PC-9 (cell line): ENCODE results near the gene LRRC32. TPM values are rescaled to one million over a fixed set of nuclear protein-coding genes. Genes with fewer than 3 reads are reported as not detected.

ENCODE experiments used
- BruUV-seq: library from RNA; stranded (reverse); fragments of 400-500 nt; replicated peaks from 2 replicates; lab custom pipeline; 2021; lab: Mats Ljungman, UMichigan
- CTCF ChIA-PET: fragments of 300-600 bp; sonication (Branson Sonifier 250); formaldehyde crosslinking; loops from one replicate; lab custom pipeline; 2022; ENCODE audit warnings: antibody characterized with exemption; lab: Charles Lee
- POLR2A ChIA-PET: fragments of 300-600 bp; sonication (Branson Sonifier 250); formaldehyde crosslinking; loops from one replicate; lab custom pipeline; 2022; ENCODE audit warnings: antibody characterized with exemption; ENCODE audit not compliant: unreplicated experiment; lab: Charles Lee
- DNase-seq, 2 experiments: peaks; one replicate each; pipeline versions ENCODE4 v3.0.0 to v3.0.0-alpha.2; 2015 to 2022; ENCODE audit warnings: mixed read lengths in 1 of 2
- H2AFZ ChIP-seq: fragments of 200-600 bp; sonication (generic); 2 replicates; pipeline ENCODE4 v1.8.1; 2017; ENCODE audit warnings: antibody characterized with exemption
- H3F3A ChIP-seq: fragments of 200-600 bp; sonication (generic); 2 replicates; pipeline ENCODE4 v1.8.1; 2017; ENCODE audit warnings: antibody characterized with exemption, mild to moderate bottlenecking, low read depth; ENCODE audit not compliant: insufficient read depth
- H3K27ac ChIP-seq: fragments of 200-600 bp; sonication (generic); 2 replicates; pipeline ENCODE4 v1.6.1; 2016; ENCODE audit warnings: mixed run types
- H3K27me3 ChIP-seq: fragments of 200-600 bp; sonication (generic); 2 replicates; pipeline ENCODE4 v1.6.1; 2016; ENCODE audit warnings: low read depth, mixed run types; ENCODE audit not compliant: insufficient read depth
- H3K36me3 ChIP-seq: fragments of 200-600 bp; sonication (generic); 2 replicates; pipeline ENCODE4 v1.6.1; 2016; ENCODE audit warnings: low read depth, mixed run types
- H3K4me1 ChIP-seq: fragments of 200-600 bp; sonication (generic); replicated peaks from 2 replicates; pipeline ENCODE4 v1.6.1; 2016; ENCODE audit warnings: mixed run types; ENCODE audit not compliant: insufficient read depth
- H3K4me2 ChIP-seq: fragments of 200-600 bp; sonication (generic); 2 replicates; pipeline ENCODE4 v1.6.1; 2017; ENCODE audit warnings: mixed run types
- H3K4me3 ChIP-seq: fragments of 200-600 bp; sonication (generic); 2 replicates; pipeline ENCODE4 v1.6.1; 2016; ENCODE audit warnings: mixed run types
- H3K79me2 ChIP-seq: fragments of 200-600 bp; sonication (generic); 2 replicates; pipeline ENCODE4 v1.6.1; 2017; ENCODE audit warnings: low read depth, mixed run types
- H3K9me2 ChIP-seq: fragments of 200-600 bp; sonication (generic); 2 replicates; pipeline ENCODE4 v1.8.1; 2017; ENCODE audit warnings: mild to moderate bottlenecking; ENCODE audit not compliant: insufficient read depth
- H3K9me3 ChIP-seq: fragments of 200-600 bp; sonication (generic); 2 replicates; pipeline ENCODE4 v1.8.1; 2016; ENCODE audit warnings: low read depth; ENCODE audit not compliant: insufficient read depth
- H4K20me1 ChIP-seq: fragments of 200-600 bp; sonication (generic); 2 replicates; pipeline ENCODE4 v1.8.1; 2017; ENCODE audit not compliant: insufficient read depth
- CTCF ChIP-seq: fragments of 200-600 bp; sonication (generic); conservative IDR thresholded peaks from 2 replicates; pipeline ENCODE4 v1.6.1; 2017; ENCODE audit warnings: mixed run types, antibody characterized with exemption, mild to moderate bottlenecking, moderate library complexity
- EZH2 ChIP-seq: fragments of 200-600 bp; sonication (generic); IDR thresholded peaks from 2 replicates; pipeline ENCODE4 v1.8.0; 2017; ENCODE audit warnings: antibody characterized with exemption, low read depth
- intact Hi-C: fragments of 100-400 bp; cut with micrococcal nuclease; formaldehyde crosslinking; loops from one replicate; pipeline ENCODE4 v1.10.0; 2022; ENCODE audit not compliant: unreplicated experiment
- total RNA-seq: library from RNA; stranded (reverse); gene quantifications from 2 replicates; pipeline ENCODE4 v1.2.3, GENCODE V29; 2021

LRRC32 gene
- total RNA-seq, 1 experiment from 2014 or later: not detected

GRCh38 chr11:76717816-76718215 is 47.3 kb upstream of the LRRC32 start:
- intact Hi-C loops: no loop called here

GRCh38 chr11:76717369-76717768 is 46.8 kb upstream of the LRRC32 start:
- ChIA-PET CTCF (no interaction called here), POLR2A (no interaction called here)
- no peaks in the 10 kb centered on the region for H3K9me2 ChIP-seq
- no peak for DNase-seq
- no peaks in the 10 kb centered on the region for H4K20me1 ChIP-seq
- no peaks in the 10 kb centered on the region for H3K9me3 ChIP-seq
- no peaks in the 10 kb centered on the region for H3K27me3 ChIP-seq
- no peaks in the 10 kb centered on the region for H3K4me1 ChIP-seq
- no peak overlapping the region for H3K27ac ChIP-seq
- no peaks in the 10 kb centered on the region for H3K79me2 ChIP-seq
- H2AFZ ChIP-seq: no peak overlapping the region
- TF ChIP-seq CTCF (no peak), EZH2 (no peak)
- H3K4me3 ChIP-seq: no peak overlapping the region
- intact Hi-C loops: no loop called here
- no TSS peak for BruUV-seq
- H3F3A ChIP-seq: peaks cover 12% of the 10 kb centered on the region
- no peaks in the 10 kb centered on the region for H3K36me3 ChIP-seq
- H3K4me2 ChIP-seq: no peak overlapping the region

More at GRCh38 chr11:76717816-76718215, 47.3 kb upstream of the LRRC32 start:
- H3F3A ChIP-seq: peaks cover 12% of the 10 kb centered on the region
- no peaks in the 10 kb centered on the region for H4K20me1 ChIP-seq
- no peaks in the 10 kb centered on the region for H3K79me2 ChIP-seq
- no peak overlapping the region for H3K4me2 ChIP-seq
- H3K9me3 ChIP-seq: no peaks in the 10 kb centered on the region
- H2AFZ ChIP-seq: no peak overlapping the region
- no peaks in the 10 kb centered on the region for H3K4me1 ChIP-seq
- no peaks in the 10 kb centered on the region for H3K9me2 ChIP-seq
- H3K36me3 ChIP-seq: no peaks in the 10 kb centered on the region
- ChIA-PET CTCF (no interaction called here), POLR2A (no interaction called here)
- no peak for DNase-seq
- no TSS peak for BruUV-seq
- no peak overlapping the region for H3K4me3 ChIP-seq
- H3K27me3 ChIP-seq: no peaks in the 10 kb centered on the region
- no peak overlapping the region for H3K27ac ChIP-seq
- no peak for TF ChIP-seq EZH2
- TF ChIP-seq CTCF: no peak

- Histone ChIP-seq H3K4me2 (no peak overlapping the region), H3K79me2 (no peaks in the 10 kb centered on the region), H2AFZ (no peak overlapping the region), H3K27ac (no peak overlapping the region), H3K9me3 (no peaks in the 10 kb centered on the region), H3K27me3 (no peaks in the 10 kb centered on the region), H4K20me1 (no peaks in the 10 kb centered on the region), H3K4me3 (no peak overlapping the region), H3K9me2 (no peaks in the 10 kb centered on the region), H3K4me1 (no peaks in the 10 kb centered on the region), H3K36me3 (no peaks in the 10 kb centered on the region), H3F3A (peaks cover 12% of the 10 kb centered on the region)
- CTCF ChIA-PET: no interaction called here
- POLR2A ChIA-PET: no interaction called here
- no peak for TF ChIP-seq CTCF
- TF ChIP-seq EZH2: no peak
- no TSS peak for BruUV-seq
- no peak for DNase-seq
- intact Hi-C loops: no loop called here
These were observed 45.7 kb upstream of the LRRC32 start for GRCh38 chr11:76716268-76716667.
